Endodermal cell (in vitro differentiated cells): ENCODE results near the gene NOA1. TPM values are rescaled to one million over a fixed set of nuclear protein-coding genes. Genes with fewer than 3 reads are reported as not detected.
"Not testable (repeated sequence)": the region's sequence is repeated elsewhere in the genome, so short reads cannot be mapped to it uniquely, and the experiment has no call there.

ENCODE experiments used
- DNase-seq: peaks from one replicate; pipeline ENCODE4 v3.0.0-alpha.2; 2017
- H3K27ac ChIP-seq: 2 replicates; pipeline ENCODE4 v1.5.1; 2013; ENCODE audit warnings: mild to moderate bottlenecking, low read depth, low read length, moderate library complexity
- H3K27me3 ChIP-seq: 2 replicates; pipeline ENCODE4 v1.6.1; 2013; ENCODE audit warnings: mild to moderate bottlenecking, low read length, moderate library complexity; ENCODE audit not compliant: insufficient read depth, control insufficient read depth, poor library complexity, severe bottlenecking
- H3K36me3 ChIP-seq: 2 replicates; pipeline ENCODE4 v1.7.0; 2013; ENCODE audit warnings: mild to moderate bottlenecking, low read length, moderate library complexity; ENCODE audit not compliant: control insufficient read depth, insufficient read depth
- H3K4me1 ChIP-seq: one replicate; pipeline ENCODE4 v1.7.0; 2013; ENCODE audit warnings: low read length; ENCODE audit not compliant: control insufficient read depth, insufficient read depth
- H3K4me3 ChIP-seq: 2 replicates; pipeline ENCODE4 v1.5.1; 2013; ENCODE audit warnings: mild to moderate bottlenecking, low read length, moderate library complexity
- H3K9ac ChIP-seq: 2 replicates; pipeline ENCODE4 v1.6.1; 2013; ENCODE audit warnings: mild to moderate bottlenecking, low read length, moderate library complexity; ENCODE audit not compliant: poor library complexity, severe bottlenecking; ENCODE audit errors: extremely low read depth
- H3K9me3 ChIP-seq: 2 replicates; pipeline ENCODE4 v1.6.1; 2013; ENCODE audit warnings: mild to moderate bottlenecking, low read length, moderate library complexity; ENCODE audit not compliant: control insufficient read depth
- H3K27ac Mint-ChIP-seq: 2 replicates; pipeline ENCODE4 v1.8.0; 2020; ENCODE audit warnings: mixed read lengths
- H3K27me3 Mint-ChIP-seq: 2 replicates; pipeline ENCODE4 v1.8.0; 2021; ENCODE audit warnings: mild to moderate bottlenecking, mixed read lengths; ENCODE audit not compliant: insufficient read depth
- H3K36me3 Mint-ChIP-seq: 2 replicates; pipeline ENCODE4 v1.8.0; 2020; ENCODE audit warnings: low read depth, mixed read lengths
- H3K4me1 Mint-ChIP-seq: 2 replicates; pipeline ENCODE4 v1.8.0; 2020; ENCODE audit warnings: mixed read lengths
- H3K4me3 Mint-ChIP-seq: 2 replicates; pipeline ENCODE4 v1.8.0; 2020; ENCODE audit warnings: mild to moderate bottlenecking, moderate library complexity, mixed read lengths
- H3K9me3 Mint-ChIP-seq: 2 replicates; pipeline ENCODE4 v1.8.0; 2020; ENCODE audit warnings: mild to moderate bottlenecking, mixed read lengths
- CTCF ChIP-seq: fragments of 200-600 bp; sonication (generic); conservative IDR thresholded peaks from 2 replicates; pipeline ENCODE4 v1.5.0; 2021; ENCODE audit warnings: antibody characterized with exemption, mild to moderate bottlenecking
- WGBS, 2 experiments: methylation state at CpG; one replicate each; pipeline versions ENCODE4 v1.1.5 to v1.1.7; 2013; ENCODE audit warnings: missing lambda C conversion rate in 2 of 2, mixed read lengths in 1 of 2; ENCODE audit not compliant: insufficient coverage in 1 of 2, insufficient read length in 1 of 2; 5-methylcytosine and 5-hydroxymethylcytosine counted together
- total RNA-seq, 2 donors: library from RNA; stranded (reverse); fragmentation: NEBNext Ultra II Directional in 1 of 2; extraction: Animal tissue kit (Norgen Biotek cat#: 25700) in 1 of 2; gene quantifications; 2 replicates in 1 of 2; 3 replicates in 1 of 2; pipeline ENCODE4 v1.2.1, GENCODE V29; 2021

Gene NOA1
- total RNA-seq, 2 donors from 2014 or later = 17.8 to 20.7 TPM

- H3K27me3 Mint-ChIP-seq = no peaks in the 10 kb centered on the region
- no peaks in the 10 kb centered on the region for H3K4me1 Mint-ChIP-seq
- H3K4me3 ChIP-seq = no peak overlapping the region
- H3K9me3 ChIP-seq = no peaks in the 10 kb centered on the region
- H3K9me3 Mint-ChIP-seq = no peaks in the 10 kb centered on the region
- no peak for TF ChIP-seq CTCF
- peaks cover 20% of the 10 kb centered on the region for H3K36me3 Mint-ChIP-seq
- H3K27ac ChIP-seq = no peak overlapping the region
- no peak overlapping the region for H3K9ac ChIP-seq
- no peaks in the 10 kb centered on the region for H3K4me1 ChIP-seq
- H3K36me3 ChIP-seq = peaks cover 23% of the 10 kb centered on the region
- no peak for DNase-seq
- H3K4me3 Mint-ChIP-seq = no peak overlapping the region
- no peaks in the 10 kb centered on the region for H3K27me3 ChIP-seq
- H3K27ac Mint-ChIP-seq = no peak overlapping the region
Observed at GRCh38 chr4:56940971-56941370, 36.4 kb downstream of the NOA1 start.

GRCh38 chr4:56940403-56940802 is 37.0 kb downstream of the NOA1 start:
- H3K27me3 ChIP-seq = no peaks in the 10 kb centered on the region
- DNase-seq = no peak
- H3K4me3 Mint-ChIP-seq = no peak overlapping the region
- WGBS, 2 experiments = 94 to 96% methylated on average over 9 to 12 of the region's 12 CpGs
- no peak overlapping the region for H3K4me3 ChIP-seq
- H3K27ac ChIP-seq = no peak overlapping the region
- no peaks in the 10 kb centered on the region for H3K27me3 Mint-ChIP-seq
- no peak overlapping the region for H3K27ac Mint-ChIP-seq
- no peak overlapping the region for H3K9ac ChIP-seq
- no peaks in the 10 kb centered on the region for H3K9me3 ChIP-seq
- no peaks in the 10 kb centered on the region for H3K4me1 Mint-ChIP-seq
- H3K9me3 Mint-ChIP-seq = no peaks in the 10 kb centered on the region
- peaks cover 21% of the 10 kb centered on the region for H3K36me3 Mint-ChIP-seq
- TF ChIP-seq CTCF = no peak
- peaks cover 26% of the 10 kb centered on the region for H3K36me3 ChIP-seq
- no peaks in the 10 kb centered on the region for H3K4me1 ChIP-seq

- not testable (repeated sequence) for H3K4me1 ChIP-seq, DNase-seq, H3K27ac ChIP-seq, H3K27me3 Mint-ChIP-seq, H3K9me3 ChIP-seq, H3K4me1 Mint-ChIP-seq, H3K9ac ChIP-seq, H3K9me3 Mint-ChIP-seq, H3K4me3 ChIP-seq, H3K27ac Mint-ChIP-seq, H3K4me3 Mint-ChIP-seq, H3K27me3 ChIP-seq
- 95 to 97% methylated on average over 14 of the region's 14 CpGs for WGBS, 2 experiments
- H3K36me3 Mint-ChIP-seq = peaks cover 24% of the 10 kb centered on the region
- H3K36me3 ChIP-seq = peaks cover 32% of the 10 kb centered on the region
Observed at GRCh38 chr4:56939826-56940225, 37.6 kb downstream of the NOA1 start.

- Histone ChIP-seq H3K4me1 (no peaks in the 10 kb centered on the region), H3K36me3 (peaks cover 55% of the 10 kb centered on the region), H3K9ac (no peak overlapping the region), H3K27me3 (no peaks in the 10 kb centered on the region), H3K27ac (no peak overlapping the region), H3K4me3 (no peak overlapping the region), H3K9me3 (no peaks in the 10 kb centered on the region)
- no peak for DNase-seq
- H3K4me1 Mint-ChIP-seq = no peaks in the 10 kb centered on the region
- no peak for TF ChIP-seq CTCF
- H3K9me3 Mint-ChIP-seq = no peaks in the 10 kb centered on the region
- H3K27ac Mint-ChIP-seq = no peak overlapping the region
- 91 to 98% methylated on average over 3 to 6 of the region's 6 CpGs for WGBS, 2 experiments
- H3K36me3 Mint-ChIP-seq = peaks cover 35% of the 10 kb centered on the region
- no peak overlapping the region for H3K4me3 Mint-ChIP-seq
- H3K27me3 Mint-ChIP-seq = no peaks in the 10 kb centered on the region
Observed at GRCh38 chr4:56937262-56937661, 40.1 kb downstream of the NOA1 start.
